Measurements from ENCODE around the gene SND1.

Gene SND1

GRCh38 chr7:127732306-127732705 is 80.3 kb downstream of the SND1 start:
- DNase-seq = no peak

- DNase-seq = no peak
Observed at GRCh38 chr7:127733986-127734385, 82.0 kb downstream of the SND1 start.

GRCh38 chr7:127736511-127736910 is 84.5 kb downstream of the SND1 start:
- DNase-seq = no peak

GRCh38 chr7:127738859-127739258 is 86.9 kb downstream of the SND1 start:
- no peak for DNase-seq

GRCh38 chr7:127741764-127742375 is 89.9 kb downstream of the SND1 start:
- no peak for DNase-seq

GRCh38 chr7:127745445-127745844 is 93.5 kb downstream of the SND1 start:
- DNase-seq = peak in 1 of 5 experiments; percentile 87

- peak in 1 of 5 experiments; percentile 10 for DNase-seq
Observed at GRCh38 chr7:127751062-127751461, 99.1 kb downstream of the SND1 start.

- DNase-seq = peak in 1 of 5 experiments; percentile 29
Observed at GRCh38 chr7:127751490-127752448, 99.8 kb downstream of the SND1 start.

GRCh38 chr7:127752829-127753228 is 100.8 kb downstream of the SND1 start:
- DNase-seq = no peak

GRCh38 chr7:127754457-127754856 is 102.5 kb downstream of the SND1 start:
- DNase-seq = no peak

GRCh38 chr7:127755521-127755920 is 103.5 kb downstream of the SND1 start:
- DNase-seq = no peak

GRCh38 chr7:127755965-127756364 is 104.0 kb downstream of the SND1 start:
- no peak for DNase-seq

- DNase-seq = no peak
Observed at GRCh38 chr7:127758105-127758504, 106.1 kb downstream of the SND1 start.

- DNase-seq = no peak
Observed at GRCh38 chr7:127758845-127759244, 106.9 kb downstream of the SND1 start.

GRCh38 chr7:127759945-127760421 is 108.0 kb downstream of the SND1 start:
- no peak for DNase-seq

GRCh38 chr7:127760436-127761031 is 108.5 kb downstream of the SND1 start:
- DNase-seq = no peak

GRCh38 chr7:127761196-127761595 is 109.2 kb downstream of the SND1 start:
- DNase-seq = peak in 1 of 5 experiments; percentile 40

GRCh38 chr7:127764681-127765080 is 112.7 kb downstream of the SND1 start:
- DNase-seq = no peak

- DNase-seq = no peak
Observed at GRCh38 chr7:127765150-127765549, 113.2 kb downstream of the SND1 start.

- DNase-seq = no peak
Observed at GRCh38 chr7:127766831-127767459, 115.0 kb downstream of the SND1 start.

- DNase-seq = no peak
Observed at GRCh38 chr7:127768241-127768640, 116.2 kb downstream of the SND1 start.

- no peak for DNase-seq
Observed at GRCh38 chr7:127769137-127769536, 117.1 kb downstream of the SND1 start.

Measured in T-helper 2 cell (primary cell).